Amniotic stem cell (primary cell): ENCODE data around the gene TECRL.

Experiments
- DNase-seq: peaks from one replicate; lab custom pipeline; 2025; lab: John Stamatoyannopoulos, UW

The TECRL gene

GRCh38 chr4:64327237-64327636 lies 82.0 kb downstream of the TECRL start:
- no peak for DNase-seq

GRCh38 chr4:64326507-64326906 lies 82.7 kb downstream of the TECRL start:
- DNase-seq, result no peak

DNA sequence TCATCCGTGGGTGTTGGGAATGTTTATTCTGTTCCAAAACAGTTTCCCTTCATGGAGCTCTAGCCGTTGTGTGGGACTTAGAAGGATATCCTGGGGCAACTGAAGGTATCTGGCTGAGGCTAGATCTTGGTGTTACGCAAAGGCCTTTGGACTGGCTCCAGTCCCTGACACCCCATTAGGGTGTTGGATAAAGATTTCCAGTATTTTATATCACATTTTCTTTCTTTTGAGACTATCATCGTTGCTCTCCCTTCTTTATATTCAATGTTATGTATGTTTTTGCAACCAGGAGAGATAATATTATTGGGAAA lies 103.0 kb downstream of the TECRL start:
- no peak for DNase-seq

DNA sequence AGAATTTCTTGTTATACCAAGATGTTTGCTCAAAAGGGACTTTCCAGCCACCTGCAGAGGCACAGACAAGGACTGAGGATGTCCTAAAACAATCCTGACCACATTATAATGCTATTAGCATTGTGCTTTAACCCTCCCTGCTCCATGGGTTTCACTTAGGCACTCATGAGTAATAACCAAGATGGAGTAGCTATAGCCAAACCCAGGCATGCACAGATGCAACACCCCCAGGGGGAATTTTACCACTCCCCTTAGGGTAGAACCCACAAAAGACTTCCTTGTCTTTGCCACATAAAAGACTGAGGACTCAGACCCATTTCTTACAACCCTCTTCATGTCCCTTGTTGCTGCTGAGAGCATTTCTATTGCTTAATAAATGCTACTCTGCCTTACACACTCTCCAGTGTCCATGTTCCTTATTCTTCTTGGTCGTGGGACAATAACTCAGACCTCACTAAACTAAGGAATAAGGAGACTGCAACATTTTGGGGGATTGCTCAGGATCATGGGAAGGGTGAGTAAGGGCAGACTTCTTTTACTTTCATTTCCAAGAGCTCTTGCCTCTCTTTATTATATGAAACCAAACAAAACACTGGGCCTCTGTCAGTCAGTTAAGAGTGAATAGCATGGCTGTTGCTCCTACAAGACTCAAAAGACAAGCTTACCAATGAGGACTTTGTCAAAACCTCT lies 103.5 kb downstream of the TECRL start:
- DNase-seq, result no peak

- no peak for DNase-seq
These were observed 136.8 kb downstream of the TECRL start for GRCh38 chr4:64272432-64272831.

- DNase-seq, result no peak
These were observed 137.6 kb downstream of the TECRL start for GRCh38 chr4:64271601-64272081.

- DNase-seq, result no peak
These were observed 142.6 kb downstream of the TECRL start for GRCh38 chr4:64266669-64267068.

GRCh38 chr4:64266263-64266662 lies 143.0 kb downstream of the TECRL start:
- no peak for DNase-seq

DNA sequence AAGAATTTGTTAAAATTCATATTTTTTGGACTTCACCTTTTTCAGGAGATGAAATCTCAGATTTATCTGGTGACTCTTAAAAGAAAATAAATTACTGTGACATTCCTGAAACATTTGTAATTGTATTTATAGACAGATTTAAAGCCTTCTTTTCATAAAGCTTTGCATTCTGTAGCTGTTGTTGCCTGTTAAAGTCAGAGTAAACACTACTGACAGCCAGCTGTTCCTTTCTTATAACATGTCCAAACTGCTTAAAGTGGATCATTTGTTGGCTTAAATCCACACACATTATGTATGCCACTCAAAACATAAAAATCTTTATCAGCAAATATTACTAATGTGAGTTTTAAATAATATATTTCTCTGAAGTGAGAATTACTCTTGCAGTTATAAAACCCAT lies 157.5 kb downstream of the TECRL start:
- DNase-seq, result no peak

DNA sequence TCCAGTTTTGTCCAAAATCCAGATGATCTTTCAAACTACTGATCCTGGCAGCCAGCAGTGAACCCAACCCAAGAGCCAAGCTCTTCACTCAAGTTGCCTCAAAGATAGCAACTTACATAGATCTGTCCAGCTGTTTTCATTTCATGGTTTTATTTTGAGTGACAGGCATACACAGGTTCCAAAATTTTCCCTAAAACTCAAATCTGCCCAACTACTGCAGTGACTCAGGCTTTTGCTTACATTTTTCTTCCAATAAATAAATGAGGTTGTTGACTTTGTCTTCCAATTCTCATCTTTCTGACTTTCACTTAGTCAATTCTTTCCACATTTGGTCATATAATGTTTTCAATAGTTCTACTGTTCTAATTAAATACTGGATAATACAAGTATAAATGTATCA lies 158.8 kb downstream of the TECRL start:
- no peak for DNase-seq

DNA sequence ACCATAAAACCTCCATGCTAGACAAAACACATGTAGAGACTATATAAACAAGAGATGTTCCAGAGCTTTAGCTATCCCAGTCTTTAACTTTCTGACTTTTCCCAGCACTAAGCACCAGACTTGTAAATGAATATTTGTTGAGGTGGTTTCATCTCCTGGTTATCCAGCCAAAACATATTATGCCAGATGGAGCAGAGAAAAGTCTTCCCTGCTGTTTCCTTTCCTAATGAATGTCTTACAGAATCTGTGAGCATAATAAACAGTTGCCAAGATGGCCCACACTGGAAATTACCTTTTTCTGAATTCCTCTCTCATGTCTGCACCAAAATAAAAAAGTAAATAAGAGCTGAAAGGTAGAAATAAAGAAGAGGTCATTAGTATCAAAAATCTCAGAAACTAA lies 159.2 kb downstream of the TECRL start:
- no peak for DNase-seq

DNA sequence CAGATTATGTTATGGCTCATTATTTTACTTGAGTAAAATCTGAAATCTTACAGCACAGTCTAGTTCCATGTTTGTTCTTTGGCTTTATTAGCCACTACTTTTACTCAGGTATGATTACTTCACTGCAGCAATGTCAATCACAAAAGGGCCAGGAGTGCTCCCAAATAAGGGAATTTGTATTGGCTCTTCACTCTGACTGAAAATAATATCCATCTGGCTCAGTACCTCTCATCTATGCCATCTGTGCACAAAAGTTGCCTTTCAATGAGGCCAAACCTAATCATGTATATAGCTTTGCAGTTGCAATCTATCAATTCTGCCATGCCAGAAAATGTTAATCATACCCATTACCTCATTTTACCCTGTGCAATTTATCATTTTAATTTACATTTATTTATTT lies 161.1 kb downstream of the TECRL start:
- no peak for DNase-seq

DNA sequence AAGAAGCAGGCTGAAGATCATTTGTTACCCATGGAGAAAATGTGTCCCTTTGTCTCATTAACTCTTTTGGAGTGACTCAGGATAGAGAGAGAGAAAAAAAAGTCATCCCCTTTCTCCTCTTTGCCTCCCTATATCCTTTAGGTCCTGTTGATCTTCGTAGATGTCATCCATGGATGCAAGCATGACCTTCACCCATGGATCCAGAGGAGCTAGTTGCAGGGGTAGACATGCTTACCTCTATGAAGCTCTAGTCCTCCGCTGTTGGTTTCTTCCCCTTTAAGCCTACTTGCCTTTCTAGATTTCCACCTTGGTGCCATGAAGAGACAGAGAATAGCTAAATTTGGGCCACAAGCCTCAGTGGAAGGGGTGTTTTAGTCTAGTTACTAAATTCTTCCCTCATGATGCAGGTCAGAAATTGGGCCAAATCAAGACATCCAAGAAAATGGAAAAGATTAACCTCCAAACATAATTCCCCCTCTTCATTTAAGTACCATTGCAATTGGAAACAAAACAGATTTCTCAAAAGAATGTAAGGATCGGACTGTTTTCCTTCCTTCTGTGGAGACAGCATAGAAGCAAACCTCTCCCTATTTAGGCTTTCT lies 178.4 kb downstream of the TECRL start:
- no peak for DNase-seq
